CD14-positive monocyte (primary cell): ENCODE results near the gene BBS9. TPM values are rescaled to one million over a fixed set of nuclear protein-coding genes. Genes with fewer than 3 reads are reported as not detected.

Experiments
- DNase-seq, 3 donors: peaks; one replicate each; pipeline ENCODE4 v3.0.0-alpha.2; 2011 to 2022
- H2AFZ ChIP-seq: 2 replicates; pipeline ENCODE4 v1.6.0; 2012; ENCODE audit warnings: mild to moderate bottlenecking, low read depth, low read length, inconsistent platforms; ENCODE audit not compliant: insufficient read depth, poor library complexity, severe bottlenecking
- H3K27ac ChIP-seq, 2 donors: 1 replicate in 1 of 2; 2 replicates in 1 of 2; pipeline ENCODE4 v1.5.1; 2012 to 2013; ENCODE audit warnings: low read length in 2 of 2, control low read depth in 1 of 2, inconsistent platforms in 1 of 2, low read depth in 1 of 2, mild to moderate bottlenecking in 1 of 2
- H3K27me3 ChIP-seq, 2 donors: one replicate each; pipeline versions ENCODE4 v1.6.0 to v1.6.1; 2011 to 2013; ENCODE audit warnings: low read length in 2 of 2; ENCODE audit not compliant: control insufficient read depth in 2 of 2, insufficient read depth in 2 of 2
- H3K36me3 ChIP-seq, 2 donors: replicated peaks in 1 of 2; 1 replicate in 1 of 2; 2 replicates in 1 of 2; pipeline versions ENCODE4 v1.5.1 to v1.6.1; 2012 to 2013; ENCODE audit warnings: low read length in 2 of 2, control low read depth in 1 of 2, inconsistent platforms in 1 of 2, mild to moderate bottlenecking in 1 of 2; ENCODE audit not compliant: insufficient read depth in 2 of 2, control insufficient read depth in 1 of 2
- H3K4me1 ChIP-seq, 2 donors: 1 replicate in 1 of 2; 2 replicates in 1 of 2; pipeline versions ENCODE4 v1.5.1 to v1.6.1; 2012 to 2013; ENCODE audit warnings: low read length in 2 of 2, control low read depth in 1 of 2, inconsistent platforms in 1 of 2, mild to moderate bottlenecking in 1 of 2, moderate library complexity in 1 of 2; ENCODE audit not compliant: insufficient read depth in 2 of 2, control insufficient read depth in 1 of 2
- H3K4me2 ChIP-seq: replicated peaks from 2 replicates; pipeline ENCODE3; 2012; ENCODE audit warnings: low read length, moderate library complexity, mild to moderate bottlenecking; ENCODE audit not compliant: poor library complexity, severe bottlenecking; ENCODE audit errors: extremely low read depth
- H3K4me3 ChIP-seq, 3 experiments: fragments of 200-600 bp in 1 of 3; sonication (generic) in 1 of 3; replicated peaks in 1 of 3; 1 replicate in 2 of 3; 2 replicates in 1 of 3; pipeline ENCODE4 v1.5.1; 2011 to 2013; ENCODE audit warnings: low read length in 3 of 3, mild to moderate bottlenecking in 3 of 3, control low read depth in 2 of 3, low read depth in 2 of 3, inconsistent platforms in 1 of 3, moderate library complexity in 1 of 3
- H3K79me2 ChIP-seq: 2 replicates; pipeline ENCODE4 v1.6.0; 2012; ENCODE audit warnings: mild to moderate bottlenecking, control low read depth, inconsistent platforms, low read length, moderate library complexity; ENCODE audit not compliant: insufficient read depth
- H3K9ac ChIP-seq: 2 replicates; pipeline ENCODE4 v1.6.0; 2017; ENCODE audit warnings: low read length, mild to moderate bottlenecking; ENCODE audit not compliant: insufficient read depth, poor library complexity, severe bottlenecking
- H3K9me3 ChIP-seq, 2 donors: replicated peaks in 1 of 2; 1 replicate in 1 of 2; 2 replicates in 1 of 2; pipeline versions ENCODE4 v1.5.1 to v1.6.1; 2012 to 2013; ENCODE audit warnings: low read length in 2 of 2, control low read depth in 1 of 2; ENCODE audit not compliant: control insufficient read depth in 1 of 2, insufficient read depth in 1 of 2
- H4K20me1 ChIP-seq: 2 replicates; pipeline ENCODE4 v1.6.0; 2012; ENCODE audit warnings: mild to moderate bottlenecking, low read length, control low read depth, moderate library complexity; ENCODE audit not compliant: insufficient read depth
- H3K27ac Mint-ChIP-seq, 7 donors: one replicate each; pipeline ENCODE4 v1.8.0; 2020; ENCODE audit warnings: mild to moderate bottlenecking in 7 of 7, mixed read lengths in 7 of 7, moderate library complexity in 6 of 7, inconsistent platforms in 2 of 7
- H3K27me3 Mint-ChIP-seq, 3 donors: one replicate each; pipeline ENCODE4 v1.8.0; 2021 to 2022; ENCODE audit warnings: low read depth in 3 of 3, mild to moderate bottlenecking in 3 of 3, mixed read lengths in 3 of 3, moderate library complexity in 3 of 3, inconsistent platforms in 1 of 3
- H3K36me3 Mint-ChIP-seq, 2 donors: one replicate each; pipeline ENCODE4 v1.8.0; 2020; ENCODE audit warnings: mixed read lengths in 2 of 2, inconsistent platforms in 1 of 2, mild to moderate bottlenecking in 1 of 2
- H3K4me1 Mint-ChIP-seq: one replicate; pipeline ENCODE4 v1.8.0; 2020; ENCODE audit warnings: mild to moderate bottlenecking, mixed read lengths
- H3K4me3 Mint-ChIP-seq, 2 donors: one replicate each; pipeline ENCODE4 v1.8.0; 2020; ENCODE audit warnings: mild to moderate bottlenecking in 2 of 2, mixed read lengths in 2 of 2, moderate library complexity in 1 of 2
- H3K9me3 Mint-ChIP-seq, 7 donors: one replicate each; pipeline ENCODE4 v1.8.0; 2020 to 2022; ENCODE audit warnings: mixed read lengths in 7 of 7, mild to moderate bottlenecking in 6 of 7, moderate library complexity in 6 of 7, inconsistent platforms in 2 of 7
- WGBS: methylation state at CpG from one replicate; pipeline ENCODE4 v1.1.5; 2013; ENCODE audit warnings: missing lambda C conversion rate; ENCODE audit not compliant: insufficient coverage; 5-methylcytosine and 5-hydroxymethylcytosine counted together
- intact Hi-C, 2 donors: fragments of 100-400 bp; cut with micrococcal nuclease; formaldehyde crosslinking; loops; one replicate each; pipeline versions ENCODE4 v1.15.0 to v1.15.1; 2023
- polyA plus RNA-seq, 3 donors: library from polyadenylated mRNA; depleted of rRNA in 1 of 3; unstranded in 2 of 3; stranded (reverse) in 1 of 3; fragments of 300-500 nt in 2 of 3; fragments of >200 nt in 1 of 3; fragmentation: Illumina TruSeq in 2 of 3; gene quantifications; 1 replicate in 2 of 3; 2 replicates in 1 of 3; pipeline ENCODE4 v1.2.3, GENCODE V29; 2012 to 2021
- TF ChIP-seq, protein P1 (sequence below): fragments of 200-600 bp; IDR thresholded peaks from one replicate; pipeline ENCODE4 v1.8.0; 2022; ENCODE audit warnings: antibody characterized with exemption, mild to moderate bottlenecking

The BBS9 gene
- polyA plus RNA-seq, 3 donors: 4.9 to 7.5 (median 6.8) TPM

DNA sequence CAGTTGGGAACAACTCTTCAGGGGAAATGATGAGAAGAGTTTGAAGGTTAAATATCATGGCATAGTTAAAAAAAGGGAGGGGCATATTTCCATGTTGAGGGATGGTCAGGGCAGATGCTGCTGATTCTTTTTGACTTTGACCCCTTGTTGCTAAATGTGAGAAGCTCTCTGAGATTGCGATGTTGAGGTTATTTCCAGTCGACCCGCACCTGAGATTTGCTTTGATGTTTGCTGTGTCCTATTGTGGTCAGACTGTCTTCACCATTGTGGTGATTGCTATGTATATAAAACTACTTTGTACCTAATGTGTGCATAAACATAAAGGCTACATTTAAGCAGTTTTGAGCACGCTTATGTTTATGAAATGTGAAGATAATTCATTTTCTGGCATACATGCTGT is 90.9 kb downstream of the BBS9 start:
- intact Hi-C loops: no loop called here
- H3K4me2 ChIP-seq: no peak overlapping the region
- no peaks in the 10 kb centered on the region for H3K27me3 ChIP-seq
- TF ChIP-seq, protein P1, sequence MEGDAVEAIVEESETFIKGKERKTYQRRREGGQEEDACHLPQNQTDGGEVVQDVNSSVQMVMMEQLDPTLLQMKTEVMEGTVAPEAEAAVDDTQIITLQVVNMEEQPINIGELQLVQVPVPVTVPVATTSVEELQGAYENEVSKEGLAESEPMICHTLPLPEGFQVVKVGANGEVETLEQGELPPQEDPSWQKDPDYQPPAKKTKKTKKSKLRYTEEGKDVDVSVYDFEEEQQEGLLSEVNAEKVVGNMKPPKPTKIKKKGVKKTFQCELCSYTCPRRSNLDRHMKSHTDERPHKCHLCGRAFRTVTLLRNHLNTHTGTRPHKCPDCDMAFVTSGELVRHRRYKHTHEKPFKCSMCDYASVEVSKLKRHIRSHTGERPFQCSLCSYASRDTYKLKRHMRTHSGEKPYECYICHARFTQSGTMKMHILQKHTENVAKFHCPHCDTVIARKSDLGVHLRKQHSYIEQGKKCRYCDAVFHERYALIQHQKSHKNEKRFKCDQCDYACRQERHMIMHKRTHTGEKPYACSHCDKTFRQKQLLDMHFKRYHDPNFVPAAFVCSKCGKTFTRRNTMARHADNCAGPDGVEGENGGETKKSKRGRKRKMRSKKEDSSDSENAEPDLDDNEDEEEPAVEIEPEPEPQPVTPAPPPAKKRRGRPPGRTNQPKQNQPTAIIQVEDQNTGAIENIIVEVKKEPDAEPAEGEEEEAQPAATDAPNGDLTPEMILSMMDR: no peak
- H3K4me3 Mint-ChIP-seq: no peak overlapping the region
- H3K9ac ChIP-seq: no peak overlapping the region
- H3K4me1 Mint-ChIP-seq: no peaks in the 10 kb centered on the region
- no peaks in the 10 kb centered on the region for H4K20me1 ChIP-seq
- H3K9me3 ChIP-seq: no peaks in the 10 kb centered on the region
- no peak overlapping the region for H3K4me3 ChIP-seq
- H3K27ac Mint-ChIP-seq: no peak overlapping the region
- no peaks in the 10 kb centered on the region for H3K27me3 Mint-ChIP-seq
- H3K79me2 ChIP-seq: no peaks in the 10 kb centered on the region
- H3K9me3 Mint-ChIP-seq: peaks cover 0 to 10% (median 4%) of the 10 kb centered on the region in 7 donors
- no peak overlapping the region for H3K27ac ChIP-seq
- no CpG with 5 or more reads among the region's 4 CpGs for WGBS
- H3K4me1 ChIP-seq: no peaks in the 10 kb centered on the region
- no peak overlapping the region for H2AFZ ChIP-seq
- DNase-seq: no peak
- no peaks in the 10 kb centered on the region for H3K36me3 Mint-ChIP-seq
- no peaks in the 10 kb centered on the region for H3K36me3 ChIP-seq

DNA sequence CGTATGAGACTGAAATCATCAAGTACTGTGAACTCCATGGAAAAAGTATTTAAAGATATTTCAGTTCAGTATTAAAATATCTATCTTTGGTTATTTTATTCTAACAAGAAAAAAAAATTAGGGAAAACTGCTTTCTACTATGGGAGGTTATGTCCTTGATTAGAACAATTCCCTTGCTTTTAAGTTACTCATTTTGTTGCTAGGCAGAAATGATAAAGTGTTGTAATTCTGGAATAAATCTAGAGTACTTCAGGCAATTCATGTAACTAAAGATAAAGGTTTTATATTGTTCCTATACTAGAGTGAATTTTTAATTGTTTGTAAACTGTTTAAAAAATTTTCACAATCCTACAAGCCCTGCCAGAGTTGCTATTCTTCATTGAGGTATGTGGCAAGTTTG is 92.0 kb downstream of the BBS9 start:
- no peaks in the 10 kb centered on the region for H3K36me3 ChIP-seq
- no peak for DNase-seq
- H3K36me3 Mint-ChIP-seq: no peaks in the 10 kb centered on the region
- H3K9ac ChIP-seq: no peak overlapping the region
- no peak overlapping the region for H3K27ac Mint-ChIP-seq
- H3K79me2 ChIP-seq: no peaks in the 10 kb centered on the region
- no peaks in the 10 kb centered on the region for H3K9me3 ChIP-seq
- no peaks in the 10 kb centered on the region for H3K4me1 Mint-ChIP-seq
- TF ChIP-seq, protein P1: no peak
- no peak overlapping the region for H3K27ac ChIP-seq
- H2AFZ ChIP-seq: no peak overlapping the region
- H3K4me3 ChIP-seq: no peak overlapping the region
- H4K20me1 ChIP-seq: no peaks in the 10 kb centered on the region
- no peaks in the 10 kb centered on the region for H3K27me3 Mint-ChIP-seq
- H3K4me1 ChIP-seq: no peaks in the 10 kb centered on the region
- no peaks in the 10 kb centered on the region for H3K27me3 ChIP-seq
- peaks cover 0 to 10% (median 4%) of the 10 kb centered on the region in 7 donors for H3K9me3 Mint-ChIP-seq
- H3K4me3 Mint-ChIP-seq: no peak overlapping the region
- intact Hi-C loops: no loop called here
- WGBS: no CpG with 5 or more reads among the region's 1 CpG
- no peak overlapping the region for H3K4me2 ChIP-seq
